ENCODE results near the gene TTC36.
A peak's percentile ranks its signal among the peaks of the same experiment; 100 is the strongest.
"Not testable (repeated sequence)": the region's sequence is repeated elsewhere in the genome, so short reads cannot be mapped to it uniquely, and the experiment has no call there.

TTC36 gene, protein sequence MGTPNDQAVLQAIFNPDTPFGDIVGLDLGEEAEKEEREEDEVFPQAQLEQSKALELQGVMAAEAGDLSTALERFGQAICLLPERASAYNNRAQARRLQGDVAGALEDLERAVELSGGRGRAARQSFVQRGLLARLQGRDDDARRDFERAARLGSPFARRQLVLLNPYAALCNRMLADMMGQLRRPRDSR

DNA sequence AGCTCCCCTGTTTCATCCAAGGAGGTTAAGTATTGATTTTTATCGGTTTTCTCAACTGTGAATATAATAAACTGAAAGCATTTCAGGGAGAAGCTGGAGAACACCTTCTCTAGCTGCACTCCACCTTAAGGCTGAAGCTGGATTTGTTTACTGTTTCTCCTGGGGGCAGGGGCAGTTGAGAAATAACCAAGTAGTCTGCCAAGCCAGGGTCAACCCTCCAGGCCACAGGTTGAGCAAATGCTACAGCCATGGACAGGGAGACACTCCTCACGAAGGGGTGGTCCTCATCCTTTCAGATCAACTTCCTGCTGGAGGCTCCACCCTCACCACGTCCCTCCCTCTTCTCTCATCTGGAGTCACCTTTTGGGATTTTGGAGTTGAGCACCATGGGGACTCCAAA, at the start of gene TTC36:
Gene TTC36, plus strand, starts transcription at position 366 of the 400 bp plus-strand sequence. Its CDS starts 21 bp downstream, at position 387.
- DNase-seq (ENCODE audit: low read depth in 2 of 3, low spot score in 2 of 3): no peak

DNA sequence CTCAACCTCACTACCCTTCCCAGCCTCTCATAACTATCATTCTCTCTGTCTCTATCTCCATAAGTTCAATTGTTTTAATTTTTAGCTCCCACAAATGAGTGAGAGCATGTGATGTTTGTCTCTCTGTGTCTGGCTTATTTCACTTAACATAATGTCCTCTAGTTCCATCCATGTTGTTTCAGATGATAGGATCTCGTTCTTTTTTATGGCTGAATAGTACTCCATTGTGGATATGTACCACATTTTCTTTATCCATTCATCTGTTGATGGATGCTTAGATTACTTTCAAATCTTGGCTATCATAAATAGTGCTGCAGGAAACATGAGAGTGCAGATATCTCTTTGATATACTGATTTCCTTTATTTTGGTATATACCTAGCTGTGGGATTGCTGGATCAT, 46.0 kb upstream of the TTC36 start:
- not testable (repeated sequence) for DNase-seq (ENCODE audit: low read depth in 2 of 3, low spot score in 2 of 3)

DNA sequence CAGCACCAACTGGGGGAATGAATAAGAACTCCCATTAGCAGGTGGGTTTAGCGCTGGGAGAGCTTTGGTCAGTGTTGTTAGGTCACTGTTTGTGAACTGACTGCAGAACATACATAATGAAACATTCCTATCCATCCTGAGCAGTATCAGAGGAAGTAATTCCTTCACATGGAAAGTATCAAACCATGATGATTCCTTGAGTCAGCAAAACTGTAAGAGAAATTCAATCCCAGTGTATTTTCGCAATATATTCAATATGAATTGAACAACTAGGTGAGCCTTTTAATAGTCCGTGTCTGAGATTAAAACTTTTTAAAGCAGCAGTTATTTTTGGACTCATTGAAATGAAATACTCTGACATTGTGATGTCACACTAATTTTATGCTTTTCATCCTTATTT, 42.9 kb upstream of the TTC36 start:
- no peak for DNase-seq (ENCODE audit: low read depth in 2 of 3, low spot score in 2 of 3)

DNA sequence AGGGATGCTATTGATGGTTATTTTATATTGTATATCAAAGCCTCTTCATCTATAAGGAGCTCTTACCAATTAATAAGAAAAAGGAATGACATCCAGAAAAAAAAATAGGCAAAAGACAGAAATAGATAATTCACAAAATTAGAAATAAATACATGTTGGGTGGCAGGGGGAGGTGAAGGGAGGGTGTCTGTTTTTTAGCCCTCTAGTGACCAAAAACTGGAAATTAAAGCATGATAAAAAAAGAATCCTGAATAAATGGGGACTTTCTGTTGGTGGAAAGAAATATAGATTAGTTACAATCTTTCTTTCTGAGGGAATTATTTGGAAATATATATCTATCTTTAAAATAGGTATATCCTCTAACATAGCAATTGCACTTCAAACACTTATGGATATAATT, 42.0 kb upstream of the TTC36 start:
- no peak for DNase-seq (ENCODE audit: low read depth in 2 of 3, low spot score in 2 of 3)

DNA sequence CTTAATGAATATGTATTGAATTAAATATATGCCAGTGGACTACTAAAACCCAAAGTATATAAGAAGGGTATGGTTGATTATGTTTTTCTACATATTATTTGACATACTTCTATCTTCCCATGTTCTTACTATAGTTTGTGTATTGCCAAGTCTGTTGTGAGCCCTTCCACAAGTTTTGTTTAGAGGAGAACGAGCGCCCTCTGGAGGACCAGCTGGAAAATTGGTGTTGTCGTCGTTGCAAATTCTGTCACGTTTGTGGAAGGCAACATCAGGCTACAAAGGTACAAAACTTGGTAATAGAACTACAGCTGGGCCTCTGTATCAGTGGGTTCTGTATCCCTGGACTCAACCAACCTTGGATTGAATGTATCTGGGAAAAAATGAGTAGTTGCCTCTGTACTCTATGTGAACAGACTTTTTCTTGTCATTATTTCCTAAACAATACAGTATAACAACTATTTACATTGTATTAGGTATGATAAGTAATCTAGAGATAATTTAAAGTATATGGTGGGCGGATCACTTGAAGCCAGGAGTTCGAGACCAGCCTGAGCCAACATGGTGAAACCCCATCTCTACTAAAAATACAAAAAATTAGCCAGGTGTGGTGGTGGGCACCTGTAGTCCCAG, 38.7 kb upstream of the TTC36 start:
- DNase-seq (ENCODE audit: low read depth in 2 of 3, low spot score in 2 of 3): peak; percentile 34 to 60 (median 45)

DNA sequence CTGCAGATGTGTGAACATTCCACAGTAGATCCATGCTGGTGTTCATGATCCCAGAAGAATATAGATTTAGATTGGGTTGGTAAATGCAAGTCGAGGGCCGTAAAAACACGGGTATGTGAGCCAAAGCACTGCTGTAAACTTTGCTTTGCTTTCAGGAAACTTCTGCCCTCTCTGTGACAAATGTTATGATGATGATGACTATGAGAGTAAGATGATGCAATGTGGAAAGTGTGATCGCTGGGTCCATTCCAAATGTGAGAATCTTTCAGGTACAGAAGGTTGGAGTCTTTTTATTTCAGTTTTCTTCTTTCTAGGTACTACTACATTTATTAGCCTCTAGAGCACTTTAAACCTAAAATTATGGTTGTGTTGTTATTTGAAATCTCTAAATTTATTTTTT, 36.2 kb upstream of the TTC36 start:
- no peak for DNase-seq (ENCODE audit: low read depth in 2 of 3, low spot score in 2 of 3)

DNA sequence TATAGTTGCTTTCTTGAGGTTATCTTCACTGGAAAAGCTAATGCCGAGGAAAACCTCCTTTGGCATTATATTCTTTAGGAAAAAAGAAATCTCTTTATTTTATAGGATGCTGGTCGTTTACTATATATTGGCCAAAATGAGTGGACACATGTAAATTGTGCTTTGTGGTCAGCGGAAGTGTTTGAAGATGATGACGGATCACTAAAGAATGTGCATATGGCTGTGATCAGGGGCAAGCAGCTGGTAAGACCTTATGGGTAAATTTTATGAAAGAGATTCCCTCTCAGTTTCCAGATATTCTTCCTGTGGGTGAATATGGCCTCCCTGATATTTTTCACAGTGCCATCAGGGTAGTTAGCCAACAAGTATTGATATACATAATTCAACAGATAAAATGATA, 29.4 kb upstream of the TTC36 start:
- DNase-seq (ENCODE audit: low read depth in 2 of 3, low spot score in 2 of 3): no peak

DNA sequence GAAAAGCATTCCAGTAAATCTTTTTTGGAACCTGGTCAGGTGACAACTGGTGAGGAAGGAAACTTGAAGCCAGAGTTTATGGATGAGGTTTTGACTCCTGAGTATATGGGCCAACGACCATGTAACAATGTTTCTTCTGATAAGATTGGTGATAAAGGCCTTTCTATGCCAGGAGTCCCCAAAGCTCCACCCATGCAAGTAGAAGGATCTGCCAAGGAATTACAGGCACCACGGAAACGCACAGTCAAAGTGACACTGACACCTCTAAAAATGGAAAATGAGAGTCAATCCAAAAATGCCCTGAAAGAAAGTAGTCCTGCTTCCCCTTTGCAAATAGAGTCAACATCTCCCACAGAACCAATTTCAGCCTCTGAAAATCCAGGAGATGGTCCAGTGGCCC, 24.1 kb upstream of the TTC36 start:
- DNase-seq (ENCODE audit: low read depth in 2 of 3, low spot score in 2 of 3): no peak

DNA sequence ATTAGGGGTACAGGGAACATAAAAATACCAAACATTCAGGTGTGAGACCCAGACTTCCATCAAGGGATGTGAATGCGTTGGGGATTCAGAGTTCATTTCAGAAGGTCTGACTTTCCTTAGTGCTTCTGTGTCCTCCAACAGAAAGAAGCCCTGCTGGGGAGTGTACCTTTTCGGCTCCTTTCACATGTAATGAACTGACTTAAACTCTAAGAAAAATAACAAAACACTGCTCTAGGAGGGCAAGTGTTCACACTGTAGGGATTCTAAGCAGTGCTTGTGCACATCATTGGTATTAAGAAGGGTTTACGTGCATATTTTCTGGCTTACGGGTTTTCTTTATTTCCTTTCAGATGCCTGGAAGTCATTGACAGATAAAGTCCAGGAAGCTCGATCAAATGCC, 15.7 kb upstream of the TTC36 start:
- DNase-seq (ENCODE audit: low read depth in 2 of 3, low spot score in 2 of 3): no peak

DNA sequence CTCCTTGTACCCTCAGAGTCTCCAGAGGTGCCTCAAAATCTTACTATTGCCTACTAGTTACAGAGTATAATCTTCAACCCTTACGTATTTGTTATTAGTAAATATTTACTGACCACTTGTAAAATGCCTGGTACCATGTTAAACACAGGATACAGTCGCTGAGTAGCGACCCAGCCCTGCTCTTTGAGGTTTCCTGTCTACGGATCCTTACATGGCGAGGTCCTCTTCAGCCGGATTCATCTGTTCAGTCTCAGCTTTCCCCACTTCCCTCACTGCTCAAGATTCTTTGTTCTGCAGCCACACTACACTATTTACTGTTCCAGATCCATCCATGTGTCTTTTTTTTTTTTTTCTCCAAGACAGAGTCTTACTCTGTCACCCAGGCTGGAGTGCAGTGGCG, 13.2 kb upstream of the TTC36 start:
- no peak for DNase-seq (ENCODE audit: low read depth in 2 of 3, low spot score in 2 of 3)

DNA sequence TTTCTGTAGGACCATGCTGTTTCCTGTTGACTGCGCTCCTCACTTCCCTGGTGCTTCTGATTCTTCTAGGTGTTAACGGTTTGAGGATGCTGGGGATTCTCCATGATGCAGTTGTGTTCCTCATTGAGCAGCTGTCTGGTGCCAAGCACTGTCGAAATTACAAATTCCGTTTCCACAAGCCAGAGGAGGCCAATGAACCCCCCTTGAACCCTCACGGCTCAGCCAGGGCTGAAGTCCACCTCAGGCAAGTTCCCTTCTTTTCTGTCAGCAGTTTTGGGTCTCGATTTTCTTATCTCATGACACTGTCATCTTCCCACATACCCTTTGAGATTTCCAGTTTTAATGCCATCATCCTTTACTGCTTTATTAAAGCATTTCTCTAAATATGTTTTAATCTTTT, 7.7 kb upstream of the TTC36 start:
- DNase-seq (ENCODE audit: low read depth in 2 of 3, low spot score in 2 of 3): no peak

DNA sequence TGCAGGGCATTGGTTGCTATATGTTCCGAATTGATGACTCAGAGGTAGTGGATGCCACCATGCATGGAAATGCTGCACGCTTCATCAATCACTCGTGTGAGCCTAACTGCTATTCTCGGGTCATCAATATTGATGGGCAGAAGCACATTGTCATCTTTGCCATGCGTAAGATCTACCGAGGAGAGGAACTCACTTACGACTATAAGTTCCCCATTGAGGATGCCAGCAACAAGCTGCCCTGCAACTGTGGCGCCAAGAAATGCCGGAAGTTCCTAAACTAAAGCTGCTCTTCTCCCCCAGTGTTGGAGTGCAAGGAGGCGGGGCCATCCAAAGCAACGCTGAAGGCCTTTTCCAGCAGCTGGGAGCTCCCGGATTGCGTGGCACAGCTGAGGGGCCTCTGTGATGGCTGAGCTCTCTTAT, 5.4 kb upstream of the TTC36 start:
- DNase-seq (ENCODE audit: low read depth in 2 of 3, low spot score in 2 of 3): no peak

DNA sequence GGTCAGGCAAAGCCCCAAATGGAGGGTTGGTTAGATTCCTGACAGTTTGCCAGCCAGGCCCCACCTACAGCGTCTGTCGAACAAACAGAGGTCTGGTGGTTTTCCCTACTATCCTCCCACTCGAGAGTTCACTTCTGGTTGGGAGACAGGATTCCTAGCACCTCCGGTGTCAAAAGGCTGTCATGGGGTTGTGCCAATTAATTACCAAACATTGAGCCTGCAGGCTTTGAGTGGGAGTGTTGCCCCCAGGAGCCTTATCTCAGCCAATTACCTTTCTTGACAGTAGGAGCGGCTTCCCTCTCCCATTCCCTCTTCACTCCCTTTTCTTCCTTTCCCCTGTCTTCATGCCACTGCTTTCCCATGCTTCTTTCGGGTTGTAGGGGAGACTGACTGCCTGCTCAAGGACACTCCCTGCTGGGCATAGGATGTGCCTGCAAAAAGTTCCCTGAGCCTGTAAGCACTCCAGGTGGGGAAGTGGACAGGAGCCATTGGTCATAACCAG, 4.7 kb upstream of the TTC36 start:
- no peak for DNase-seq (ENCODE audit: low read depth in 2 of 3, low spot score in 2 of 3)

DNA sequence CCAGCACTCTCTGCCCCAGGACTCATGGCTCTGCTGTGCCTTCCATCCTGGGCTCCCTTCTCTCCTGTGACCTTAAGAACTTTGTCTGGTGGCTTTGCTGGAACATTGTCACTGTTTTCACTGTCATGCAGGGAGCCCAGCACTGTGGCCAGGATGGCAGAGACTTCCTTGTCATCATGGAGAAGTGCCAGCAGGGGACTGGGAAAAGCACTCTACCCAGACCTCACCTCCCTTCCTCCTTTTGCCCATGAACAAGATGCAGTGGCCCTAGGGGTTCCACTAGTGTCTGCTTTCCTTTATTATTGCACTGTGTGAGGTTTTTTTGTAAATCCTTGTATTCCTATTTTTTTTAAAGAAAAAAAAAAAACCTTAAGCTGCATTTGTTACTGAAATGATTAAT, 2.9 kb upstream of the TTC36 start:
- no peak for DNase-seq (ENCODE audit: low read depth in 2 of 3, low spot score in 2 of 3)

DNA sequence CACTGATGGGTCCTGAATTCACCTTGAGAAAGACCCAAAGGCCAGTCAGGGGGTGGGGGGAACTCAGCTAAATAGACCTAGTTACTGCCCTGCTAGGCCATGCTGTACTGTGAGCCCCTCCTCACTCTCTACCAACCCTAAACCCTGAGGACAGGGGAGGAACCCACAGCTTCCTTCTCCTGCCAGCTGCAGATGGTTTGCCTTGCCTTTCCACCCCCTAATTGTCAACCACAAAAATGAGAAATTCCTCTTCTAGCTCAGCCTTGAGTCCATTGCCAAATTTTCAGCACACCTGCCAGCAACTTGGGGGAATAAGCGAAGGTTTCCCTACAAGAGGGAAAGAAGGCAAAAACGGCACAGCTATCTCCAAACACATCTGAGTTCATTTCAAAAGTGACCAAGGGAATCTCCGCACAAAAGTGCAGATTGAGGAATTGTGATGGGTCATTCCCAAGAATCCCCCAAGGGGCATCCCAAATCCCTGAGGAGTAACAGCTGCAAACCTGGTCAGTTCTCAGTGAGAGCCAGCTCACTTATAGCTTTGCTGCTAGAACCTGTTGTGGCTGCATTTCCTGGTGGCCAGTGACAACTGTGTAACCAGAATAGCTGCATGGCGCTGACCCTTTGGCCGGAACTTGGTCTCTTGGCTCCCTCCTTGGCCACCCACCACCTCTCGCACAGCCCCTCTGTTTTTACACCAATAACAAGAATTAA, 2.4 kb upstream of the TTC36 start:
- no peak for DNase-seq (ENCODE audit: low read depth in 2 of 3, low spot score in 2 of 3)

DNA sequence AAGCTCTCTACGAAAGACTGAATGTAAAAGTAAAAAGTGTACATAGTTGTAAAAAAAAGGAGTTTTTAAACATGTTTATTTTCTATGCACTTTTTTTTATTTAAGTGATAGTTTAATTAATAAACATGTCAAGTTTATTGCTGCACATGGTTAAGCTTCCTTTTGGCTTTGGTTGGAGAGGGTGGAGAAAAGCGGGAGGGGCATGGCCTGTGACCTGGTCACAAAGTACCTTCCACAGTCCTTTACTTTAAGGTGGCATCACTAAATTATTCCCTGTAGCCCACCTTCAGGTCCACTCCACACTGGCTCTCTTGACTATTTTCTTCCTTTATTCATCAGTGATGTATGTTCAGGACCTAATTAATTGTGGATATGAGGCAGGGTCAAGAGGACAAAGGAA, 586 bp upstream of the TTC36 start:
- DNase-seq (ENCODE audit: low read depth in 2 of 3, low spot score in 2 of 3): no peak

DNA sequence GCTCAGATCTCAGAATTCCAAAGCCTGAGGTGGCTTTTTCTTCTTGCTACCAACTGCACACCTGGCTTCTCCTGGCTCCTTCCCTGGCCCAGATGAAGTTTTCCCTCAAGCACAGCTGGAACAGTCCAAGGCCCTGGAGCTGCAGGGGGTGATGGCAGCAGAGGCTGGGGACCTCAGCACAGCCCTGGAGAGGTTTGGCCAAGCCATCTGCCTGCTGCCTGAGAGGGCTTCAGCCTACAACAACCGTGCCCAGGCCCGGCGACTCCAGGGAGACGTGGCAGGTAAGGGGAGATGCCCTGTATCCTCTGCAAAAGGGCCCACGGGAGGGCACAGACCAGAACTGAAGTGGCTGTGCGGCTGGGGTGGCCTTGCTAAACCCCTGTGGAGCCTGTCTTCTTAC, 1.2 kb downstream of the TTC36 start:
- DNase-seq (ENCODE audit: low read depth in 2 of 3, low spot score in 2 of 3): no peak

DNA sequence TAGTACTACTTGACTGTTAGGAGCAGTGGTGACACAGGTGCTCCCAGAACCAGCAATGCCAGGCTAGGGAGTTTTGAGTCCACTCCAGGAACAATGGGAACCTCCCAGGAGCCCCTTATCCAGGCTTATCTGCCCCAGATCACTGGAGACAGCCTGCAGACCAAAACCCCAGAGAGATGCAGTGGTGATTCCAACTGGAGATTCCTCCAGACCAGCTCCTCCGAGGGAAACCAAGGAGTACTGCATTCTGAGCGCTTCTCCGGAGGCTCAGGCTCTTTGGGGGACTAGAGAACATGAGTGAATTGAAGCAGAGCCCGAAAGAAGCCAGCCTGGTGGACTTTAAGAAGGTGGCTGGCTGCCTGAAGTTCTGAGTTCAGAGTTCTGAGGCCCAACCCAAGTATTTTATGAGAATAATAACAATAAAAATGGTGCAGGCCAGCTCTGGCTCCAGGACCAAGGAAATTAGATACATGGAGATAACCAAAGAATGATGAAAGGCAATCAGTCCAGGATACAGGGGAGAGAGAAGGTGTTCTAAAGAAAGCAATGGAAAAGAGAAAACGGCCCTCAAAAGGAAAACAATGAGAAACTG, 2.4 kb downstream of the TTC36 start:
- DNase-seq (ENCODE audit: low read depth in 2 of 3, low spot score in 2 of 3): no peak

DNA sequence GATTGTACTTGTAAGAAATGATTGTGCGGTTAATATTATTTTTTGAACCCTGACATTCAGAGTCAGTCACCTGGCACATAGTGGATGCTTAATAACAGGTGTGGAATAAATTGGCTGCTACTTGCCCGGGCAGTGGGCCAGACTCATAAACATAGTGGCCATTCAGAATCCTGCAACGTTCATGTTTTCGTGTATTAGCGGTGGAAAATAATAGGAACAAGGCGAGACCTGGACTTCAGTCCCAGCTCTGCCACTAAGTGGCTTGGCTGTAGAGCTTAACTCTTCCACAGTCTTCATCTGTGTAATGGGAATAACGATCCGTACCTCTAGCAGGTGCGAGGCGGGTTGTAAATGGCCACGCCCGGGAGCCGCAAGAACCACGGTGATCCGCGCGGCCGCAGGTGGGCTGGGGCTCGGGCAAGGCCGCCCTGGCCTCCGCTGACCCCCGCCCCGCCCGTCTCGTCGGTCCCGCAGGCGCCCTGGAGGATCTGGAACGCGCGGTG, 3.0 kb downstream of the TTC36 start:
- no peak for DNase-seq (ENCODE audit: low read depth in 2 of 3, low spot score in 2 of 3)

DNA sequence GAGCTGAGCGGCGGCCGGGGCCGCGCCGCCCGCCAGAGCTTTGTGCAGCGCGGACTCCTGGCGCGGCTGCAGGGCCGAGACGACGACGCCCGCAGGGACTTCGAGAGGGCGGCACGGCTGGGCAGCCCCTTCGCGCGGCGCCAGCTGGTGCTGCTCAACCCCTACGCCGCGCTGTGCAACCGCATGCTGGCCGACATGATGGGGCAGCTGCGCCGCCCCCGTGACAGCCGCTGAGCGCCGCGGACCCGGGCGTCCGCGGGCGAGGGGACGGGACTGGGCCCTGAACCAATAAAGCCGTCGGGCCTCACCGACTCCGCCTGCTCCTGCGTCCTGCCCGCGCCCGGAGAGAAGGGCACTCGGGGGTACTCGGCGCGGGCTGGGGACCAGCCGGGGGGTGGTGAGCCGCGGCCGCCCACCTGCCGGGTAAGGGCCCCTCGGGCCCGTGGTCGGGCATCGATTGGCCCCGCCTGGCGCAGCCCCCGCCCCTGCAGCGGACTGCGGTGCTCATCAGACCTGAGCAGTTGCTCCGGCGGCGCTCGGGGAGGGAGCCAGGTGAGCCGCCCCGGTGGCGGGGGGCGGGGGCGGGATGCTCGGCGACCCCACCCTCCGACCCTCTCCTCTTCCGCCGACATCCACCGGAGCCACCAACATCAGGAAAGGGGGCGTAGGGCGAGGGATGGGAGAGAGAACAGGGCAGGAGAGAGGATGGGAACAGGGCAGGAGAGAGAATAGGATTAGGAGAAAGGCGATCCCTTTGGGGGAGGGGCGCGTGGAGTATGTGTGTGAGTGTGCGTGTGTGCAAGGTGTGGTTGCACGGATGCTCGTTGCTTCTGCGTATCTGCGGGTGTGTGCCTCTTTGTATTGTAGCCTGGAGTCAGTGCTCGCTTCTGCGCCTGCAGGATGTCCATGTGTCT, 3.7 kb downstream of the TTC36 start, which contains the start of gene TMEM25:
Gene TMEM25, plus strand, starts transcription at position 510 of the 914 bp plus-strand sequence. CDS start 610 bp downstream, outside the sequence.
- peak; percentile 41 to 54 (median 49) for DNase-seq (ENCODE audit: low read depth in 2 of 3, low spot score in 2 of 3)
